ENCODE data around the gene PLS1.

- TF ChIP-seq POLR2AphosphoS5 (IDR thresholded peaks at IDR 0.05; ENCODE audit: low read depth) (no peak), CTCF (IDR thresholded peaks at IDR 0.05; ENCODE audit: insufficient read depth, low read length) (no peak), REST (IDR thresholded peaks at IDR 0.05; ENCODE audit: insufficient replicate concordance, low read depth) (no peak), GABPA (IDR thresholded peaks at IDR 0.05; ENCODE audit: low read depth) (no peak)
These were observed 30.1 kb upstream of the PLS1 start for GRCh38 chr3:142566096-142566495.

All from HL-60 (cell line).